ENCODE data around the gene PEX16. TPM values are rescaled to one million over a fixed set of nuclear protein-coding genes. Genes with fewer than 3 reads are reported as not detected.
"Not testable (repeated sequence)": the region's sequence is repeated elsewhere in the genome, so short reads cannot be mapped to it uniquely, and the experiment has no call there.

PEX16 gene
- total RNA-seq, 4 donors from 2014 or later: 31.3 to 111 (median 51.9) TPM

DNA sequence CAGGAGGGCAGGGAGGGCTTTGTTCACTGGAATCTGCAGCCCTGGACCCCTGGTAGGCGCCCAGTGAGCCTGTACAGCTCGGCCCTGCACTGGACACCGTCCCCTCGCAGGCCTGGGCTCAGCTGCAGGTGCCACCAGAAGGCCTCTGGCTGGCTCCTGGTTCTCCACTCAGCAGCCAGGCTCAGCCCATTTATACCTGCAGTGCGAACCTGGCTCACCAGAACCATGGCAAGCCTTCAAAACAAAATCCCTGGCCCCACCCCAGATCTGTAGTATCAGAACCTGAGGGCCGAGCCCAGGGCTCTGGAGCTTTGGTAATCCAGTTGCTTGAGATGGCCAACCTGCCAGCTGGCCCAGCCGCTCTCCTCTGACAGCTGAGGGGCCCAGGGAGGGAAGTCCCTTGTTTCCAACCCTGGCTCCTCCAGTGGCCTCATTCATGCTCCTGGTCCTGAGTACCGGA, 9.7 kb downstream of the PEX16 start:
- H3K4me3 ChIP-seq: no peak overlapping the region
- DNase-seq: no peak
- H3K9me3 ChIP-seq: no peaks in the 10 kb centered on the region
- H3K27ac ChIP-seq: no peak overlapping the region
- 72 to 80% methylated on average over 1 to 7 of the region's 8 CpGs for WGBS, 2 donors (ENCODE audit: low coverage in 1 of 2)
- H3K36me3 ChIP-seq: peaks cover 0 to 10% (median 4%) of the 10 kb centered on the region in 4 donors
- in situ Hi-C loops (cut with MboI; ENCODE audit: low pct_ligation_motif_present in 1 of 4, low pct_unique_long_range_greater_than_20kb in 1 of 4, low sequenced_read_pairs in 3 of 4) (no loop called here), intact Hi-C loops (cut with DNase I; ENCODE audit: low total_unique reads) (no loop called here)
- TF ChIP-seq POLR2AphosphoS5 (IDR thresholded peaks at IDR 0.05): no peak
- TF ChIP-seq EP300 (IDR thresholded peaks at IDR 0.05; ENCODE audit: low read depth): no peak
- TF ChIP-seq, protein P1, sequence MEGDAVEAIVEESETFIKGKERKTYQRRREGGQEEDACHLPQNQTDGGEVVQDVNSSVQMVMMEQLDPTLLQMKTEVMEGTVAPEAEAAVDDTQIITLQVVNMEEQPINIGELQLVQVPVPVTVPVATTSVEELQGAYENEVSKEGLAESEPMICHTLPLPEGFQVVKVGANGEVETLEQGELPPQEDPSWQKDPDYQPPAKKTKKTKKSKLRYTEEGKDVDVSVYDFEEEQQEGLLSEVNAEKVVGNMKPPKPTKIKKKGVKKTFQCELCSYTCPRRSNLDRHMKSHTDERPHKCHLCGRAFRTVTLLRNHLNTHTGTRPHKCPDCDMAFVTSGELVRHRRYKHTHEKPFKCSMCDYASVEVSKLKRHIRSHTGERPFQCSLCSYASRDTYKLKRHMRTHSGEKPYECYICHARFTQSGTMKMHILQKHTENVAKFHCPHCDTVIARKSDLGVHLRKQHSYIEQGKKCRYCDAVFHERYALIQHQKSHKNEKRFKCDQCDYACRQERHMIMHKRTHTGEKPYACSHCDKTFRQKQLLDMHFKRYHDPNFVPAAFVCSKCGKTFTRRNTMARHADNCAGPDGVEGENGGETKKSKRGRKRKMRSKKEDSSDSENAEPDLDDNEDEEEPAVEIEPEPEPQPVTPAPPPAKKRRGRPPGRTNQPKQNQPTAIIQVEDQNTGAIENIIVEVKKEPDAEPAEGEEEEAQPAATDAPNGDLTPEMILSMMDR (IDR thresholded peaks at IDR 0.05): no peak
- TF ChIP-seq POLR2A (IDR thresholded peaks at IDR 0.05): no peak
- H3K27me3 ChIP-seq: no peaks in the 10 kb centered on the region
- H3K4me1 ChIP-seq: peaks cover 0 to 9% (median 2%) of the 10 kb centered on the region in 4 donors

DNA sequence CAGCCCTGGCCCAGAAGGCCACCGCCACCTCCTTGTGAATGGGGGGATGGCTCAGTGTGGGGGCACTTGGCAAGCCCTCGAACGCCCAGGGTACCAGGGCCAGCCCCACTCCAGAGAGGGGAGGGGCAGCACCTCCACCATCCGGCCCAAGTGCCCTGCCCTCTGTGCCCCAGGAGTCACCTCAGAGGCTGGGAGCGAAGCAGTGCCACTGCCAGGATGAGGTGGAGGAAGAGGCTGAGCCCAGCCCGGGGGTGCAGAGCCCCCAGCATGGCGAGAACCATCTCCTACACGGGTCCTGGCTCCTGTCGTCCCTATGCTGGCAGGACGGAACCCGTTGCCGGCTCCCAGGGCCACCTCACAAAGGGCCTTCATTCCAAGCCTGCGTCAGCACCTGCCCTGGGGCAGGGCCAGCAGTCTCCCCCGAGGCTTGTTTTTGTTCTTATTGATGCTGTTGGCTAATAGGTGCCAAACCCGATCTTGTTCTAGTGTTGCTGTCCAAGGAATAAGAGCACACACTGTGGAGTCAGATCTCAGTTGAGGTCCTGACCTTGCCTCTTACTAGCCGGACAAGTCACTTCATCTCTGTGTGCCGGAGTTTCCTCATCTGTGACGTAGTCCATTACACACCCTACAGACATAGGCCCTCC, 10.6 kb downstream of the PEX16 start, which contains the start of gene FREY1:
Gene FREY1 (minus strand): TSS at position 307 of the 647 bp plus-strand sequence. CDS start 26 bp downstream, at position 281.
- Histone ChIP-seq H3K9me3 (no peaks in the 10 kb centered on the region), H3K4me1 (peaks cover 0 to 9% (median 2%) of the 10 kb centered on the region in 4 donors), H3K36me3 (peaks cover 0 to 3% (median 2%) of the 10 kb centered on the region in 4 donors), H3K27ac (no peak within 1 kb of the TSS), H3K27me3 (no peaks in the 10 kb centered on the region), H3K4me3 (no peak within 1 kb of the TSS)
- WGBS, 2 donors (ENCODE audit: low coverage in 1 of 2): 63% methylated on average over 10 of the region's 18 CpGs; no CpG with 5 or more reads in 1 of the 2 donors
- no peak for DNase-seq
- intact Hi-C loops (cut with DNase I; ENCODE audit: low total_unique reads): no loop called here
- no peak for TF ChIP-seq POLR2A (IDR thresholded peaks at IDR 0.05)
- TF ChIP-seq POLR2AphosphoS5 (IDR thresholded peaks at IDR 0.05): no peak
- TF ChIP-seq, protein P1 (IDR thresholded peaks at IDR 0.05): no peak
- no peak for TF ChIP-seq EP300 (IDR thresholded peaks at IDR 0.05; ENCODE audit: low read depth)
- in situ Hi-C loops (cut with MboI; ENCODE audit: low pct_ligation_motif_present in 1 of 4, low pct_unique_long_range_greater_than_20kb in 1 of 4, low sequenced_read_pairs in 3 of 4): no loop called here

DNA sequence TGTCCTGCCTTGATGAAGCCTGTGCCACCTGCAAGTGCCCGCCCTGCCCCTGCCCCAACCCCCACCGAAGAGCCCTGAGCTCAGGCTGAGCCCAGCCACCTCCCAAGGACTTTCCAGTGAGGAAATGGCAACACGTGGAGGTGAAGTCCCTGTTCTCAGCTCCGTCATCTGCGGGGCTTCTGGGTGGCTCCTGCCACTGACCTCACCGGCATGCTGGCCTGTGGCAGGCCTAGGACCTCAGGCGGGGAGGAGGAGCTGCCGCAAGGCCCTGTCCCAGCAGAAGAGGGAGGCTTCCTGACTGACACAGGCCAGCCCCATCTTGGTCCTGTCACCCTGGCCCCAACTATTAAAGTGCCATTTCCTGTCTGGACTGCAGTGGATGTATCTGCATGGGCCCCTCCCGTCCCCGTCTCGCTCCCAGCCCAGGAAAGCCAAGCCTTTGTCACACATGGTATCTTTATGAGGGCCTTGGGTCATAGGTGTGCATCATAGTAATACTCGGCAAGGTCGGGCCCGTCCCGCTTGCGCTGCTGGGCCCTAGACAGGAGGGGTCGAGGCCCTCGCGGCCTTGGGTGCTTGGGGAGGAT, 11.5 kb downstream of the PEX16 start:
- in situ Hi-C loops (cut with MboI; ENCODE audit: low pct_ligation_motif_present in 1 of 4, low pct_unique_long_range_greater_than_20kb in 1 of 4, low sequenced_read_pairs in 3 of 4) (no loop called here), intact Hi-C loops (cut with DNase I; ENCODE audit: low total_unique reads) (no loop called here)
- 43% methylated on average over 16 of the region's 19 CpGs; no CpG with 5 or more reads in 1 of the 2 donors for WGBS, 2 donors (ENCODE audit: low coverage in 1 of 2)
- Histone ChIP-seq H3K27me3 (peaks cover under 1% of the 10 kb centered on the region), H3K9me3 (no peaks in the 10 kb centered on the region), H3K4me3 (no peak overlapping the region), H3K27ac (no peak overlapping the region), H3K4me1 (peaks cover 0 to 9% (median 2%) of the 10 kb centered on the region in 4 donors), H3K36me3 (peaks cover 0 to 1% (median 0%) of the 10 kb centered on the region in 4 donors)
- TF ChIP-seq POLR2A (IDR thresholded peaks at IDR 0.05) (no peak), POLR2AphosphoS5 (IDR thresholded peaks at IDR 0.05) (peak in 1 of 3 donors; percentile 32)
- peak; percentile 41 for DNase-seq

DNA sequence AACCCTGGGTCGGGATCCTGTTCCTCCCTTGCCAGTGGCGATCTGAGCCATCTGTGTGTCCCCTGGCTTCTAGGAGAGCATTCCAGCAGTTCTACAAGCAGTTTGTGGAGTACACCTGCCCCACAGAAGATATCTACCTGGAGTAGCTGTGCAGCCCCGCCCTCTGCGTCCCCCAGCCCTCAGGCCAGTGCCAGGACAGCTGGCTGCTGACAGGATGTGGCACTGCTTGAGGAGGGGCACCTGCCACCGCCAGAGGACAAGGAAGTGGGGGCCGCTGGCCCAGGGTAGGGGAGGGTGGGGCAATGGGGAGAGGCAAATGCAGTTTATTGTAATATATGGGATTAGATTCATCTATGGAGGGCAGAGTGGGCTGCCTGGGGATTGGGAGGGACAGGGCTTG, 12.1 kb downstream of the PEX16 start:
- intact Hi-C loops (cut with DNase I; ENCODE audit: low total_unique reads); H3K9me3 ChIP-seq; in situ Hi-C loops (cut with MboI; ENCODE audit: low pct_ligation_motif_present in 1 of 4, low pct_unique_long_range_greater_than_20kb in 1 of 4, low sequenced_read_pairs in 3 of 4); H3K36me3 ChIP-seq; H3K4me3 ChIP-seq; H3K27me3 ChIP-seq; DNase-seq; H3K27ac ChIP-seq: not testable (repeated sequence)
- 52% methylated on average over 6 of the region's 6 CpGs; no CpG with 5 or more reads in 1 of the 2 donors for WGBS, 2 donors (ENCODE audit: low coverage in 1 of 2)
- H3K4me1 ChIP-seq: peaks cover under 1 to 15% (median 6%) of the 10 kb centered on the region in 4 donors

DNA sequence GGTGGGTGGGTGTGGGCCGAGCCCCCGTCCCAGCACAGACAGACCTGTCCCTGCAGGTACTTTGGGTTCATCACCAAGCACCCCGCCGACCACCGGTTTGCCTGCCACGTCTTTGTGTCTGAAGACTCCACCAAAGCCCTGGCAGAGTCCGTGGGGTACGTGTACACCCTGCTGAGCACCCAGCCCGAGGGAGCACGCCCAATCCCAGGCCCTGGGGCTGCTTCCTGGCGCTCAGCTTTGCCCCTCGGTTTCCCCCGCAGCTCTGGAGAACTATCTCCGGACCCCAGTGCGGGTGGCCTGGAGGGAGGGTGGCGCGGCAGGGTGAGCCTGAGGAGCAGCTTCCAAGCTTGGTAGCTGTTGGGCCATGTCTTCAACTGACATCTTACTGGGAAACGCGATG, 12.6 kb downstream of the PEX16 start:
- no peaks in the 10 kb centered on the region for H3K36me3 ChIP-seq
- intact Hi-C loops (cut with DNase I; ENCODE audit: low total_unique reads) (no loop called here), in situ Hi-C loops (cut with MboI; ENCODE audit: low pct_ligation_motif_present in 1 of 4, low pct_unique_long_range_greater_than_20kb in 1 of 4, low sequenced_read_pairs in 3 of 4) (no loop called here)
- H3K4me3 ChIP-seq: no peak overlapping the region
- no peak overlapping the region for H3K27ac ChIP-seq
- TF ChIP-seq, protein P1 (IDR thresholded peaks at IDR 0.05): no peak
- TF ChIP-seq POLR2AphosphoS5 (IDR thresholded peaks at IDR 0.05) (no peak), POLR2A (IDR thresholded peaks at IDR 0.05) (no peak), EP300 (IDR thresholded peaks at IDR 0.05; ENCODE audit: low read depth) (no peak)
- 97 to 100% methylated on average over 3 to 19 of the region's 19 CpGs for WGBS, 2 donors (ENCODE audit: low coverage in 1 of 2)
- H3K4me1 ChIP-seq: peaks cover 3 to 19% (median 9%) of the 10 kb centered on the region in 4 donors
- H3K27me3 ChIP-seq: peaks cover 11% of the 10 kb centered on the region
- DNase-seq: no peak
- no peaks in the 10 kb centered on the region for H3K9me3 ChIP-seq
